ENCODE results near the gene SCAMP1.

GRCh38 chr5:78467752-78468357 is 107.4 kb downstream of the SCAMP1 start:
- TF ChIP-seq CTCF (IDR thresholded peaks at IDR 0.05; ENCODE audit: low read length) (peak; percentile 89), EZH2 (IDR thresholded peaks at IDR 0.05; ENCODE audit: borderline replicate concordance, low read length) (no peak)

All from OCI-LY1 (cell line).